Stimulated activated CD4-positive, alpha-beta T cell treated with anti-CD3 and anti-CD28 coated beads, Interleukin-15, amount 100 ng/mL, for 1 hour (primary cell): ENCODE results near the gene GTSF1L.

Source experiments
- DNase-seq, 2 donors: peaks; one replicate each; pipeline ENCODE4 v3.0.0-alpha.2; 2020; ENCODE audit warnings: low read depth in 1 of 2, low spot score in 1 of 2

Gene GTSF1L

DNA sequence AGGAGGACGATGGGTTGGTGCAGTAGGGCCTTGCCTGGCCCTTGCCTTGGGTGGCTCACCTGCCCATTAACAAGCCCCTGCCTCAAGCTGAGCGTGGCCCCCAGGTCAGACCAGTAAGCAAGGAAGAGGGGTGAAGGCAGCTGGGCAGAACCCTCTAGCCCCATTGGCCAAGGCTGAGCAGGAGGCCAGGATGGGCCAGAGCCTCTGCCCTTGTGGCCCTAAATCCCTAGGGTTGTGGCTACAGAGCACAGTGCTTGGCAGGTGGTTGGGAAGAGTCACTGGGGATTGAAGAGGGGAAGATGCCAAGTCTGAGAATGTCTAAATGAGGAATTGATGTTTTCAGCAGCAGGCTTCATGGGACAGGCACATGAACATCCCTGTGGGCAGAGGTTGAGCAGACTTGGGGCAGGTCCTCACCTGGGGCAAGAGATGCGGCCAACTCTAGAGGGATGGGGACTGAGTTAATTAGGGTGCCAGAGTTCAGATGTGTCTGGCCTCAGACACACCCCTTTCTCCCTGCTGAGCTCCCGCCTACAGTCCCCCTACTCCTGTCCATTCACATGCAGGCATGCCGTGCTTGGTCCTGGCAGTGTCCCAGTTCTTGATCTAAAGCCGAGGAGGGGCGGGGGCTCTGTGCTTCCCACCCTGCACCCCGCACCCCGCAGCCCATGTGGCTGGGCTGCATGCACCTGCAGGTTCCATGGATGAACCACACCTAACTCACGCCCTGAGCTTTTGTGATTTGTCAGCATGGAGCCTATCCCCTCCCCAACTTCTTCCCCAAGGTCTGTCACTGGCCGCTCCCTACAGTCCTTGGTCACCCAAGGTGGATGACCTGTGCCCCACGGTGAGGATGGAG, 9.8 kb downstream of the GTSF1L start:
- no peak for DNase-seq

- no peak for DNase-seq
These were observed 10.7 kb downstream of the GTSF1L start for GRCh38 chr20:43716123-43716522.

DNA sequence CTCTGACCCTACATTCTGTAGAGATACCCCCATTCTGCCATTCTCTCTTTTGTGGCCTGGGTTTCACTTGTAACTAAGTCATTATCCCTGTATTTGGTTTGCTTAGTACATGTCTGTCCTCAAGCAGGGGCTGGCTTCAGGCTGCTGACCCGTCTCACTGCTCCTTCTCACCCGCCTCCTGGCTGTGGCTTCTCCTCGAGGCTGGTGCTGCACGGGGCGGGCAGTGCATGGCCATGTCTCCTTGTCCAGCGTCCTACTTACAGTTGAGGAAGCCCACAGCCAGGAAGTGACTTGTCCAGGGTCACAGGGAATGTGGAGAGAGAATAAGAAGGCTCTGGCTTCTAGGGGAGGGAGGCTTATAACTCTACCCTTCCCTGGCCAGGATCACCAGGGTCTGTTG, 11.3 kb downstream of the GTSF1L start:
- DNase-seq = no peak

- DNase-seq = no peak
These were observed 11.8 kb downstream of the GTSF1L start for GRCh38 chr20:43715044-43715443.

- no peak for DNase-seq
These were observed 15.6 kb downstream of the GTSF1L start for GRCh38 chr20:43711098-43711654.

DNA sequence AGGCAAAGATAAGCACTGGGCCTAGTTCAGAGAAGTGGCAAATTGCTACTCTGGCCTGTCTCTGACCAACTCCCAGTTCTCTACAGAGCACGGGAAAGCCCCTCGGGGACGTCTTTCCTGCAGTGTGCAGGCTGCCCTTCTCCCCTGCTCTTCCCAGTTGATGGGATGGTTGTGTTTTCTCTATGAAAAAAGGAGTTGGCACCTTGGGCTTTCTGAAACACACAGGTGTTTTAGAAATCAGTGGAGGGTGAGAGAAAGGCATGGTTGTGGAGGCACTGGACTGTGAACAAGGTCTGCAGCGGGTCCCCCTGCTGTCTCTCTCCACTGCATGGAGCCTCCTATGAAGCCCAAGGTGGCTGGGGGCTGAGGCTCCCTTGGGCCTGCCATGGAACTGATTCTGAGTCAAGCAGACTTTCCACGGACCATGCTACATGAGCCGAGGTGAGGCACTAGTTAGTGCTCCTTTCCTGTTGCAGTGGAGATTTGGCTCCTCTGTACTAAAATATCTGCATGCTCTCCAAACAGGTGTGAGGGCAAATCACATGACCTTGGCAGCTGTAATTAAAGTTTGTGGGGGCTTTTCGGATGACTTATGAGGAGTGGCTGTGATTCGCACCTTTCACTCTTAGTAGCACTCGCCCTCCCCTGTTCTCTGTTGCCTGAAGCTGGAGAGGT, 16.3 kb downstream of the GTSF1L start:
- no peak for DNase-seq

DNA sequence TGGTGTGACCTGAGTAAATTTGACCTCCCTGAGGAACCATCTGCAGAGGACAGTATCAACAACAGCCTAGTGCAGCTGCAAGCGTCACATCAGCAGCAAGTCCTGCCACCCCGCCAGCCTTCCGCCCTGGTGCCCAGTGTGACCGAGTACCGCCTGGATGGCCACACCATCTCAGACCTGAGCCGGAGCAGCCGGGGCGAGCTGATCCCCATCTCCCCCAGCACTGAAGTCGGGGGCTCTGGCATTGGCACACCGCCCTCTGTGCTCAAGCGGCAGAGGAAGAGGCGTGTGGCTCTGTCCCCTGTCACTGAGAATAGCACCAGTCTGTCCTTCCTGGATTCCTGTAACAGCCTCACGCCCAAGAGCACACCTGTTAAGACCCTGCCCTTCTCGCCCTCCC, 24.3 kb downstream of the GTSF1L start:
- DNase-seq = no peak

GRCh38 chr20:43700627-43701026, 26.2 kb downstream of the GTSF1L start:
- no peak for DNase-seq

GRCh38 chr20:43699941-43700565, 26.7 kb downstream of the GTSF1L start:
- no peak for DNase-seq

DNA sequence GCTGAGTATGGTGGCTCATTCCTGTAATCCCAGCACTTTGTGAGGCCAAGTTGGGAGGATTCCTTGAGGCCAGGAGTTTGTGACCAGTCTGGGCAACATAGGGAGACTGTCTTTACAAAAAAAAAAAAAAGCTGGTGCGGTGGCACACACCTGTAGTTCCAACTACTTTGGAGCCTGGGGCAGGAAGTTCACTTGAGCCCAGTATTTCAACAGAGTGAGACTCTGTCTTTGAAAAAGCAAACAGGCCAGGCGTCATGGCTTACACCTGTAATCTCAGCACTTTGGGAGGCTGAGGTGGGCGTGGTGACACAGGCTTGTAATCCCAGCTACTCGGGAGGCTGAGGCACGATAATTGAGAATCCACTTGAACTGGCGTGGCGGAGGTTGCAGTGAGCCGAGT, 31.2 kb downstream of the GTSF1L start:
- no peak for DNase-seq

GRCh38 chr20:43694763-43695162, 32.0 kb downstream of the GTSF1L start:
- no peak for DNase-seq

DNA sequence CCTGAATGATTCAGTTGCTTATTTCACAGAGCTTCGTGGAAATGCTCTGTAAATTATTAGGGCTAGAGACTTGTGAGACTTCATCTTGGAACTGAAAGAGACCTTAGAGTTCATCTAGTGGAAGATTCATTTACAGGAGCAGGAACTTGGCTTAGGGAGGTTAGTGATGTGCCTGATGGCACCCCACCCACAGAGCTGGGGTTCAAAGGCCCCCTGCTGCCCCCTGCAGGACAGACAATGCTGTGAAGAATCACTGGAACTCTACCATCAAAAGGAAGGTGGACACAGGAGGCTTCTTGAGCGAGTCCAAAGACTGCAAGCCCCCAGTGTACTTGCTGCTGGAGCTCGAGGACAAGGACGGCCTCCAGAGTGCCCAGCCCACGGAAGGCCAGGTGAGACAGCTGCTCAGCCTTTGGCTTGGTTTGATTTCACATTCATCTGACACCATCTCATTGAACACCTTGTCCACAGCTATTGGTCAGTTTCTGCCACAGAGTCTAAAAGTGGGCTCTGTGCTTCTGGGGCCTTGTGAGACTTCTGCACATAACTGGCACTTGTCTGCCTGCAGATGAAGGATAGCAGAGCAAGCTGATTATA, 34.8 kb downstream of the GTSF1L start:
- DNase-seq = peak in 1 of 2 donors; percentile 37

- DNase-seq = no peak
These were observed 35.7 kb downstream of the GTSF1L start for GRCh38 chr20:43690943-43691598.

GRCh38 chr20:43689165-43689564, 37.6 kb downstream of the GTSF1L start:
- no peak for DNase-seq

DNA sequence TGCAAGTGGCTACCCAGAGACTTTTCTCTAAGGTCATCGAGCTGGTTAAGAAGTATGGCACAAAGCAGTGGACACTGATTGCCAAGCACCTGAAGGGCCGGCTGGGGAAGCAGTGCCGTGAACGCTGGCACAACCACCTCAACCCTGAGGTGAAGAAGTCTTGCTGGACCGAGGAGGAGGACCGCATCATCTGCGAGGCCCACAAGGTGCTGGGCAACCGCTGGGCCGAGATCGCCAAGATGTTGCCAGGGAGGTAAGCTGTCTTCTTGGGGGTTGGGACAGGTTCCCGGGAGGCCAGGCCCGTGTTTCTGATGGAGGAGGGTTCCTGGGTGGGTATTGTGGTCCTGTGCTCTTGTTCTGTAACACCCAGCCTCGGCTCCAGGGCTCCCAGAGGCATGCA, 40.0 kb downstream of the GTSF1L start:
- DNase-seq = no peak

- no peak for DNase-seq
These were observed 44.4 kb downstream of the GTSF1L start for GRCh38 chr20:43682446-43682845.

GRCh38 chr20:43681991-43682410, 44.8 kb downstream of the GTSF1L start:
- DNase-seq = no peak

- no peak for DNase-seq
These were observed 45.3 kb downstream of the GTSF1L start for GRCh38 chr20:43681468-43681942.

DNA sequence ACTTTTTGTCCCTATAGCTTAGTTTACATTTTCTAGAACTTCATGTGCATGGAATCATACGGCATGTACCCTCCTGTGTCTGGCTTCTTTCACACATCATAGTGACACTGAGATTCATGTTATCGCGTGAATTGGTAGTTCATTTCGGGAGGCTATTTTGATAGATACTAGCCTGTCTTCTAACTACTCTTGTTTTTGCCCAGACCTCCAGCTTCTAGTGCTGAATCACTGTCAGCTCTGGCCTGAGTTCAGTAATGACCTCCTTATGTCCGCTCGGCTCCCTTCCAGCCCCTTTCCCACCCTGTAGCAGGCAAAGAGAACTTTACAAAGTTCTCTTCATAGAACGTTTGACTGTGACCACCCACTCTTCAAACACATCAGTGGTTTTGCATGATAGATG, 45.8 kb downstream of the GTSF1L start:
- DNase-seq = no peak

- DNase-seq = no peak
These were observed 50.4 kb downstream of the GTSF1L start for GRCh38 chr20:43676368-43676767.
